ENCODE data around the gene NR1D2.

GRCh38 chr3:23923786-23924185 is 21.3 kb upstream of the NR1D2 start:
- TF ChIP-seq CTCF (IDR thresholded peaks at IDR 0.05): no peak
- TF ChIP-seq POLR2A (IDR thresholded peaks at IDR 0.05): no peak
